SU-DHL-6 (cell line): ENCODE measurements around the gene PIP4K2B.

Source experiments
- H2AFZ ChIP-seq: fragments of 200-600 bp; sonication (generic); 2 replicates; pipeline ENCODE4 v1.6.1; 2014; ENCODE audit warnings: low read depth, mild to moderate bottlenecking, moderate library complexity, mixed read lengths, antibody characterized with exemption, low read length; ENCODE audit not compliant: severe bottlenecking
- H3F3A ChIP-seq: fragments of 200-600 bp; shearing (Covaris generic); 2 replicates; pipeline ENCODE4 v1.6.0; 2016; ENCODE audit warnings: antibody characterized with exemption, mild to moderate bottlenecking; ENCODE audit not compliant: insufficient read depth
- H3K27ac ChIP-seq: fragments of 200-600 bp; sonication (generic); 2 replicates; pipeline ENCODE4 v1.5.1; 2016; ENCODE audit warnings: low read depth, mild to moderate bottlenecking, low read length, moderate library complexity, mixed read lengths
- H3K27me3 ChIP-seq: fragments of 200-600 bp; sonication (generic), shearing (Covaris generic); 2 replicates; pipeline ENCODE4 v1.6.0; 2014; ENCODE audit warnings: mild to moderate bottlenecking, low read length
- H3K36me3 ChIP-seq: fragments of 200-600 bp; sonication (generic); 2 replicates; pipeline ENCODE4 v1.6.1; 2014; ENCODE audit warnings: mild to moderate bottlenecking, low read length, mixed read lengths
- H3K4me2 ChIP-seq: fragments of 300-600, 200-600 bp; shearing (Covaris generic), sonication (generic); 2 replicates; pipeline ENCODE4 v1.6.0; 2014; ENCODE audit warnings: low read length, low read depth, mild to moderate bottlenecking; ENCODE audit not compliant: poor library complexity, severe bottlenecking
- H3K4me3 ChIP-seq: fragments of 200-600 bp; sonication (generic); 2 replicates; pipeline ENCODE4 v1.5.1; 2014; ENCODE audit warnings: antibody characterized with exemption, low read length, mild to moderate bottlenecking, mixed read lengths; ENCODE audit not compliant: insufficient read depth, poor library complexity, severe bottlenecking
- H3K79me2 ChIP-seq: fragments of 200-600 bp; sonication (generic); 2 replicates; pipeline ENCODE4 v1.6.1; 2014; ENCODE audit warnings: mild to moderate bottlenecking, low read length, moderate library complexity; ENCODE audit not compliant: insufficient read depth
- H3K9ac ChIP-seq: fragments of 200-600 bp; sonication (generic); 2 replicates; pipeline ENCODE4 v1.7.0; 2014; ENCODE audit warnings: mild to moderate bottlenecking, low read length
- H3K9me2 ChIP-seq: fragments of 200-600 bp; sonication (generic); replicated peaks from 2 replicates; pipeline ENCODE4 v1.6.1; 2014; ENCODE audit warnings: low read length; ENCODE audit not compliant: insufficient read depth
- H3K9me3 ChIP-seq: fragments of 200-600 bp; sonication (generic); 2 replicates; pipeline ENCODE4 v1.6.1; 2014; ENCODE audit warnings: low read length, mixed read lengths; ENCODE audit not compliant: insufficient read depth
- H4K20me1 ChIP-seq: fragments of 200-600 bp; sonication (generic); 2 replicates; pipeline ENCODE4 v1.6.1; 2014; ENCODE audit warnings: low read depth, mild to moderate bottlenecking, antibody characterized with exemption, low read length, moderate library complexity, mixed read lengths
- EZH2phosphoT487 ChIP-seq: fragments of 200-600 bp; sonication (generic), shearing (Covaris generic); conservative IDR thresholded peaks from 2 replicates; pipeline ENCODE4 v1.6.1; 2018; ENCODE audit warnings: mild to moderate bottlenecking, antibody characterized with exemption, low read length, moderate library complexity, mixed read lengths
- TF ChIP-seq, protein P1 (sequence below): fragments of 200-600 bp; sonication (generic); IDR thresholded peaks from one replicate; pipeline ENCODE4 v1.5.1; 2017; ENCODE audit warnings: antibody characterized with exemption, mild to moderate bottlenecking, low read length, moderate library complexity; ENCODE audit not compliant: insufficient read depth, poor library complexity, severe bottlenecking

The PIP4K2B gene

DNA sequence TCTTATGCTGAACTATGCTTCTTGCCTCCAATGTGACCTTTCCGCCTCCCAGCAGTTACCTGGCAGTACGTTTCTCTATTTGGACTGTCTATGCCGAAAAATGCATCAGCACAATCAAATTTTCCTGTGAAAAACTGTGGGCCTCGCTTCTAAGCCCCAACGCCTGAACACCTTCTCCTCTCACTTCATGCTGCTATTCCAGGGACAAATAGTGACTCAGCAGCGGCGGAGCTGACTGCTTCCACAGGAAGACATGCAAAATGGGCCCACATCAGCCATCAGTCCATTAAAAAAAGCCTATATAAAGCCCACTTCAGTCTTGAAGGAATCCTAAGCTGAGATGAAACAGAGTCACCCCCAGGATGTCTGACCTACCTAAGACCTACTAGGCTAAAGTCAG lies 10.5 kb upstream of the PIP4K2B start:
- H4K20me1 ChIP-seq: no peaks in the 10 kb centered on the region
- H3F3A ChIP-seq: no peaks in the 10 kb centered on the region
- peaks cover 12% of the 10 kb centered on the region for H3K36me3 ChIP-seq
- no peaks in the 10 kb centered on the region for H3K27me3 ChIP-seq
- no peaks in the 10 kb centered on the region for H3K79me2 ChIP-seq
- H3K4me3 ChIP-seq: no peak overlapping the region
- H2AFZ ChIP-seq: no peak overlapping the region
- no peaks in the 10 kb centered on the region for H3K9me2 ChIP-seq
- H3K9ac ChIP-seq: no peak overlapping the region
- H3K27ac ChIP-seq: no peak overlapping the region
- H3K9me3 ChIP-seq: no peaks in the 10 kb centered on the region
- TF ChIP-seq, protein P1, sequence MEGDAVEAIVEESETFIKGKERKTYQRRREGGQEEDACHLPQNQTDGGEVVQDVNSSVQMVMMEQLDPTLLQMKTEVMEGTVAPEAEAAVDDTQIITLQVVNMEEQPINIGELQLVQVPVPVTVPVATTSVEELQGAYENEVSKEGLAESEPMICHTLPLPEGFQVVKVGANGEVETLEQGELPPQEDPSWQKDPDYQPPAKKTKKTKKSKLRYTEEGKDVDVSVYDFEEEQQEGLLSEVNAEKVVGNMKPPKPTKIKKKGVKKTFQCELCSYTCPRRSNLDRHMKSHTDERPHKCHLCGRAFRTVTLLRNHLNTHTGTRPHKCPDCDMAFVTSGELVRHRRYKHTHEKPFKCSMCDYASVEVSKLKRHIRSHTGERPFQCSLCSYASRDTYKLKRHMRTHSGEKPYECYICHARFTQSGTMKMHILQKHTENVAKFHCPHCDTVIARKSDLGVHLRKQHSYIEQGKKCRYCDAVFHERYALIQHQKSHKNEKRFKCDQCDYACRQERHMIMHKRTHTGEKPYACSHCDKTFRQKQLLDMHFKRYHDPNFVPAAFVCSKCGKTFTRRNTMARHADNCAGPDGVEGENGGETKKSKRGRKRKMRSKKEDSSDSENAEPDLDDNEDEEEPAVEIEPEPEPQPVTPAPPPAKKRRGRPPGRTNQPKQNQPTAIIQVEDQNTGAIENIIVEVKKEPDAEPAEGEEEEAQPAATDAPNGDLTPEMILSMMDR: no peak
- no peak for TF ChIP-seq EZH2phosphoT487
- H3K4me2 ChIP-seq: no peak overlapping the region

DNA sequence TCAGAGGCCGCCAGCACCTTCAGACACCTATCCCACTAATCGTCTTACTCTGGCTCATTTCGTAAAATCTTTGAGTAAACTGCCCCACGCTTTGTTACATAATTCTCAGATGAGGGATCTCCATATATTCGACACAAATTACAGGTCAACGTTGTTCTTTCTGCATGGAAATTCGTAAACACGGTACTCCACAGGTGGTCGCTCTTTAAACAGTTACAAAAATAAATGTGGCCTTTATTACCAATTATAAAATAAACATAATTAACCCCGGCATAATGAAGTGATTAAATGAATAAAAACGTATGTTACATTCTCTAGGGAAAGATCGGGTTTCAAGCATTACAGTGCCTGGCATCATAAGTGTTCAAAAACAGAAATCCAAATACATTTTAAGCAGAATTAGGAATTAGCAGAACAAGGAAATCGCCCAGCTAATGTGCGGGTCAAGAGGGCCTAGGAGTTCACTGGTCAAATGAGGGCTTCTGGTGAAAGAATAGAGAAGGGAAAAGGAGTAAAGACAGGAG lies 943 bp upstream of the PIP4K2B start:
- H4K20me1 ChIP-seq: no peaks in the 10 kb centered on the region
- no peaks in the 10 kb centered on the region for H3K9me3 ChIP-seq
- H2AFZ ChIP-seq: peak overlapping the region; percentile 50
- no peaks in the 10 kb centered on the region for H3K9me2 ChIP-seq
- peak overlapping the region; percentile 85 for H3K27ac ChIP-seq
- TF ChIP-seq, protein P1: no peak
- TF ChIP-seq EZH2phosphoT487: no peak
- peak overlapping the region; percentile 86 for H3K4me2 ChIP-seq
- no peaks in the 10 kb centered on the region for H3K27me3 ChIP-seq
- H3K36me3 ChIP-seq: peaks cover 10% of the 10 kb centered on the region; the same call in 1 of the 2 replicates
- peak overlapping the region; percentile 84 for H3K9ac ChIP-seq
- peaks cover 21% of the 10 kb centered on the region for H3F3A ChIP-seq
- H3K4me3 ChIP-seq: peak overlapping the region; percentile 63
- peaks cover 35% of the 10 kb centered on the region for H3K79me2 ChIP-seq

DNA sequence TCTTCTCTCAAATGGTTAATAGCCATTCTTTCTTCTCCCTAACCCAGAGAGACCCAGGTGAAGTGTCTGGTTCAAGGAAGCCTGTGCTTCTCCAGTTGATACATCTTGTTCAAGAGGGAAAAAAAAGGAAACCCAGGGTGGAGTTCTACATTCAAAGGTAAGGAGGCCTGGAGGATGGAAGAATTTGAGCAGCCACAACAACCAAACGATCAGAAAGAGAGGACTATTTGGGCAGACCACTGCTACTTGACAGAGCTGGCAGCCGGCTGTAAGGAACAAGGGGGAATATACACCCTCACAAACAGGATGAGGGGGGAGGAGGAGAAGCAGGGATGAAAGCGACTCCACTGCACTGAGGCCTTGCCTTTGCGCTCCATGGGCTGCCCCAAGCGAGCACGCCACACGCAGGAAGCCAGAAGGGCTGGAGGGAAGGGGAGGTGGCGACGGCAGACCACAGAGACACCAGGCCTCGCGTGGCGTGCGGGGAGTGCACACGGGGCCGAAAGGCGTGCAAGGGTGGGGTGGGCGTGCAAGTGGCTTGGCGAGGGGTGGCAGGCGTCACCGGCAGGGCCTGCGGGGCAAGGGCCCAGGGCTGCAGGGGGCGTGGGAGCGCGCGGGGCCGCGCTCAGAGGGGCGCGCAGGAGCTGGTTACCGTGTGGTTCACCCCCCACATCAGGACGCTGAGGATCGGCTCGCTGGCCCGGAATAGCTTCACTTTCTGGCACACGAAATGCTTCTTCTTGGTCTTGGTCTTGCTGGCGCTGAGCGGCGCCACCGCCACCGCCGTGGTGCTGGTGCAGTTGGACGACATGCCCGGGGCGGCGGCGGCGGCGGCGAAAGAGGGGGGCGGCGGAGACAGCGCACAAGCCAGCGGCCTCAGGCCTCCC lies 499 bp downstream of the PIP4K2B start:
- peak overlapping the region; percentile 61 for H3K27ac ChIP-seq
- peaks cover 21% of the 10 kb centered on the region for H3F3A ChIP-seq
- no peak for TF ChIP-seq EZH2phosphoT487
- TF ChIP-seq, protein P1: no peak
- peak overlapping the region; percentile 84 for H3K4me3 ChIP-seq
- no peaks in the 10 kb centered on the region for H4K20me1 ChIP-seq
- no peaks in the 10 kb centered on the region for H3K9me3 ChIP-seq
- H3K4me2 ChIP-seq: peak overlapping the region; percentile 90
- peak overlapping the region; percentile 18 for H2AFZ ChIP-seq
- H3K36me3 ChIP-seq: peaks cover 8% of the 10 kb centered on the region; the same call in 1 of the 2 replicates
- peak overlapping the region; percentile 84 for H3K9ac ChIP-seq
- H3K9me2 ChIP-seq: no peaks in the 10 kb centered on the region
- peaks cover 44% of the 10 kb centered on the region for H3K79me2 ChIP-seq
- no peaks in the 10 kb centered on the region for H3K27me3 ChIP-seq
